Bronchial epithelial cell (primary cell): ENCODE measurements around the gene ABTB2. TPM values are rescaled to one million over a fixed set of nuclear protein-coding genes. Genes with fewer than 3 reads are reported as not detected.

ENCODE experiments used
- DNase-seq: peaks from one replicate; pipeline ENCODE4 v3.0.0-alpha.2; 2010; ENCODE audit warnings: low read depth
- FAIRE-seq: peaks from 2 replicates; lab custom pipeline; 2011; peaks lifted over from hg19 to GRCh38; lab: Jason Lieb, UNC
- H3K27me3 ChIP-seq: 2 replicates; pipeline ENCODE4 v1.5.1; 2011; ENCODE audit warnings: low read length; ENCODE audit not compliant: control insufficient read depth, insufficient read depth
- H3K36me3 ChIP-seq: 2 replicates; pipeline ENCODE4 v1.5.1; 2011; ENCODE audit warnings: low read length; ENCODE audit not compliant: control insufficient read depth, insufficient read depth
- H3K4me3 ChIP-seq: 2 replicates; pipeline ENCODE4 v1.5.1; 2011; ENCODE audit warnings: mild to moderate bottlenecking, low read depth, low read length, control low read depth
- CTCF ChIP-seq: IDR thresholded peaks from 2 replicates; pipeline ENCODE4 v1.5.1; 2011; ENCODE audit warnings: mild to moderate bottlenecking, moderate library complexity, low read length, control low read depth, inconsistent platforms; ENCODE audit not compliant: insufficient read depth, severe bottlenecking
- total RNA-seq: library from RNA; depleted of rRNA; stranded (reverse); fragments of >200 nt; gene quantifications from 2 replicates; pipeline ENCODE4 v1.2.1, GENCODE V29; 2014

The ABTB2 gene
- total RNA-seq, 1 donor from 2014 or later: 0.53 TPM

GRCh38 chr11:34207487-34208180 lies 150.2 kb downstream of the ABTB2 start:
- no peak overlapping the region for H3K4me3 ChIP-seq
- H3K36me3 ChIP-seq: no peaks in the 10 kb centered on the region
- H3K27me3 ChIP-seq: no peaks in the 10 kb centered on the region
- peak; percentile 28 for FAIRE-seq
- DNase-seq: no peak
- TF ChIP-seq CTCF: no peak

GRCh38 chr11:34206407-34207300 lies 151.2 kb downstream of the ABTB2 start:
- TF ChIP-seq CTCF: no peak
- H3K36me3 ChIP-seq: no peaks in the 10 kb centered on the region
- no peaks in the 10 kb centered on the region for H3K27me3 ChIP-seq
- no peak overlapping the region for H3K4me3 ChIP-seq
- no peak for FAIRE-seq
- no peak for DNase-seq

- no peak for FAIRE-seq
- no peak overlapping the region for H3K4me3 ChIP-seq
- no peak for TF ChIP-seq CTCF
- no peaks in the 10 kb centered on the region for H3K27me3 ChIP-seq
- DNase-seq: no peak
- no peaks in the 10 kb centered on the region for H3K36me3 ChIP-seq
Observed at GRCh38 chr11:34205326-34206035, 152.3 kb downstream of the ABTB2 start.

- DNase-seq (peak; percentile 99), FAIRE-seq (peak; percentile 91)
- no peak for TF ChIP-seq CTCF
- Histone ChIP-seq H3K4me3 (no peak overlapping the region), H3K36me3 (no peaks in the 10 kb centered on the region), H3K27me3 (no peaks in the 10 kb centered on the region)
Observed at GRCh38 chr11:34204396-34205279, 153.2 kb downstream of the ABTB2 start.

GRCh38 chr11:34203377-34203871 lies 154.4 kb downstream of the ABTB2 start:
- FAIRE-seq: no peak
- H3K36me3 ChIP-seq: no peaks in the 10 kb centered on the region
- TF ChIP-seq CTCF: no peak

More at GRCh38 chr11:34203377-34203871, 154.4 kb downstream of the ABTB2 start:
- no peak for DNase-seq
- no peak overlapping the region for H3K4me3 ChIP-seq
- H3K27me3 ChIP-seq: no peaks in the 10 kb centered on the region
